GM21381 (cell line): ENCODE results near the gene TERB1.

Experiments used
- ATAC-seq: cut with Tn5 transposase; IDR thresholded peaks from one replicate; pipeline ENCODE4 v1.9.1; 2021; ENCODE audit warnings: mild to moderate bottlenecking, moderate library complexity; ENCODE audit not compliant: unreplicated experiment

The TERB1 gene

GRCh38 chr16:66711581-66711980 is 89.8 kb downstream of the TERB1 start:
- no peak for ATAC-seq

DNA sequence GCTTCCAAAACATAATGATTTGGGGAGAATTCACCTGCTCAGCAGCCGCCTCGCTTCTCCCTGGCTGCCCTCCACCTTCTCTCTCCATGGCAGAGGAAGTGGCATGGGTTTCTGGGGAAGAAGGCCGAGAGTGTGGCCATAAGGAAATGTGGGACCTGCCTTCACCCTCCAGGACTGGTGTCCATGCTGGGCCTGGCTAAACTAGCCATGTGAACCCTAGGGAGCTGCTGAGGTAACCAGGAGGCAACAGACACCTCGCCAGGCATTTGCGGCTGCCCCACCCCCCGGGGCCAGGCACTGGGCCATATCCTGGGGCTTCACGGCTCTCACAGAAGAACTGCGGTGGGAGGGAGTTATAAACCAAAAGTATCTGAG is 94.9 kb downstream of the TERB1 start:
- ATAC-seq, result no peak

DNA sequence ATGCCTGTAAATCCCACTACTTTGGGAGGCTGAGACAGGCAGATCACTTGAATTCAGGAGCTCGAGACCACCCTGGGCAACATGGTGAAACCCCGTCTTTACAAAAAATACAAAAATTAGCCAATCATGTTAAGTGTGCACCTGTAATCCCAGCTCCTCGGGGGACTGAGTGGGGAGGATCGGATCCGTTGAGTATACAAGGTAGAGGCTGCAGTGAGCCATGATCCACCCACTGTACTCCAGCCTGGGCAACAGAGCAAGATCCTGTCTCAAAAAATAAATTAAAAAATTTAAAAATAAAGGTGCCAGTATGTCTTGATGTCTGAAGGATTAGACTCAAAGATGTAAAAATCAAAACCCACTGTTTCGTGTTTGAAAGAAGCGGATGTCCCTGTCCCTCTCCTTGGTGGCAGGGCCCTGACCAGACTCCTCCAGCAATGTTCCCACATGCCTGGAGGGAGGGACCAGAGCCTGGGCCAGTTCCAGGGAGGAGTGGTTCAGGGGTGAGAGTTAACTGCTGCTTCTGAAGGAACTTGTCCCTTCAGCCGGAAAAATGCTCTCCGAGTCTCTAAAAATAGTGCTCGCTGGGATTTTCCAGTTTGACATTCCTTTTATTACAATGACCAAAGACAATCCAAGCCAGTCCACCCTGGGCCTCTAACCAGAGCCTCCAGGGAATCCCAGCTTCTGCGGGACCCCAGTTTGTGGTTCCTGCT is 95.4 kb downstream of the TERB1 start:
- no peak for ATAC-seq
